Cerebellar nuclear complex (tissue), 1 donor: ENCODE measurements around the gene ZNF511.

ENCODE experiments used
- DNase-seq, 2 experiments: peaks; one replicate each; lab custom pipeline; 2025; lab: John Stamatoyannopoulos, UW

The ZNF511 gene

DNA sequence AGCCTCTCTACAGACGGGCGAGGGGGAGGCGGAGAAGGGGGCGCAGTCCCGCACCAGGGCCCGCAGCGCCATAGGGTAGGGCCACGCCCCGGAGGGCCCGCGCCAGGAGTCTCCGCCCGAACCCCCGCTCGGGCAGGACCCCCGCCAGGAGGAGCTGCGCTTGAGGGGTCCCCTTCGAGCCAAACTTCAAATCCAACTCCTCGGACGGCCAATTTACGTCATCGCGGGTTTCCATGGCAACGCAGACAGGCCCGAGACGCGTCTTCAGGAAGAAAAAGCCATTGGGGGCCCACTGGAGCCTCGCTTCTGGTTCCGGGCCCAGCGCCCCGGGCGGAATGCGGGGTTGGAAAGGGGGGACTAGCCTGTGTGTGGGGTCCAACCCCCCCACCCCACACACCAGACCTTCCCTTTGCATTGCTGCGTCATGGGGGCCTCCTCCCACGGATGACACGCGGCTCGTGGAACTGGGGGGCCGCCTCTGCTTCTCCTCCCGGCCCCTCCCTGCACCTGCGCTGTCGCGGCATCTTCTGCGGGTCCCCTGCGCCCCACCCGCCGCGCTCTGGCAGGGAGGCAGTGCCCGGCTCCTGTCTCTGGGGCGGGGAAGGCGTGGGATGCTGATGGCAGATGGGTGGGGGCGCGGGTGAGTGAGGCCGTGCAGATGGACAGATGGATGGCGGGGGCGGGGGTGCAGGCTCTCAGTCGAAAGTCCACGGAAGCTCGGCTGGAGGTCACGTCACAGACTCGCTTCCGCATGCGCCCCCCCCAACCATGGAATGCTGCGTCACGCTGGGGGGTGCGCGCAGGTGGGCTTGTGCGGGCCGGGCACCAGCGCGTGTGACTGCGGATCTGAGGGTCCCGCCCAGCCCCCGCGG is 26.8 kb downstream of the ZNF511 start:
- peak in 1 of 2 experiments; percentile 39 for DNase-seq

- no peak for DNase-seq
Observed at GRCh38 chr10:133336118-133336576, 27.4 kb downstream of the ZNF511 start.

- DNase-seq, result peak in 1 of 2 experiments; percentile 38
Observed at GRCh38 chr10:133336577-133337369, 28.1 kb downstream of the ZNF511 start, which contains the start of gene CALY. Gene CALY, minus strand, starts transcription at chr10:133336896. Its CDS starts 7,907 bp downstream, at chr10:133328989.

GRCh38 chr10:133337370-133337725 is 28.6 kb downstream of the ZNF511 start:
- DNase-seq, result no peak

GRCh38 chr10:133338080-133339071 is 29.7 kb downstream of the ZNF511 start:
- DNase-seq, result no peak

DNA sequence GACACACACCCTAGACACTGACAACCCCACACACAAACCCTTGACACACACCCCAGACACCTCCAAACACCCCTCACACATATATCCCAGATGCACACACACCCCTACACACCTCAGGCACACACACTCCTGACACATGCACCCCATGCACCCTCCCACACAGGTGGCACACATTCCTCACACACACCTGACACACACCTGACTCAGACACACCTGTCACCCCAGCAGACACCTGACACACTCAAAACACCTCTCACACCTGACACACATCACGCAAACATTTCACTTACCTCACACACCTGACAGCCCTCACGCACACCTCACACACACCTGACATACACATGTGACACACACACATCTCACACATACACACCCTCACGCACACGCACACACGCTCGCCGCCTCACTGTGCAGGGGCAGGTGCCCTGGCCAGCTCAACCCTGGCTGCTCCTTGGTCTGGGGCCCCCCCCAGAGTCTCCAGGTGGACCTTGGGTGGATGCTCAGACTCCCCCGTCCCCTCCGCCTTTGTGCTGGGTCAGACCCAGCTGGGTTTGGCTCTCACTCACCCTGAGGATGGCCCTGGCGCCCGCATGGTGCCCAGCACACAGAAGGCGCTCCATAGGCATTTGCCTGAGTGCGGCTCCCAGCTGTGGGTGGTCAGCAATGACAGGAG is 31.1 kb downstream of the ZNF511 start:
- no peak for DNase-seq

DNA sequence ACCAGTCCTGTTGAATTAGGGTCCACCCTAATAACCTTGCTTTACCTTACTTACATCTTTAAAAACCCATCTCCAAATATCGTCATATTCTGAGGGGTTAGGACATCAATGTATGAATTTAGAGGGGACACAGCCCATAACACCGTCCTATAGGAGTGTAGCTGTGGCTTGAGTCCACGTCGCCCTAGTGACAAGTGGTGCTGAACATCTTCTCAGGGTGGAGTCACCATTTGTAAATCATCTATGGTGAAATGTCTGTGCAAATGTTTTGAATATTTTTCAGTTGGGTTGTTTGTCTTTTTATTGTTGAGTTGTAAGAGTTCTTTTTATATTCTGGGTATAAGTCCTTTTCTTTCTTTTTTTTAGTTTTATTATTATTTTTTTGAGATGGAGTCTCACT is 33.3 kb downstream of the ZNF511 start:
- no peak for DNase-seq

- DNase-seq, result no peak
Observed at GRCh38 chr10:133342942-133343341, 34.2 kb downstream of the ZNF511 start.

GRCh38 chr10:133343558-133343957 is 34.8 kb downstream of the ZNF511 start:
- DNase-seq, result no peak

- no peak for DNase-seq
Observed at GRCh38 chr10:133344236-133344635, 35.5 kb downstream of the ZNF511 start.

DNA sequence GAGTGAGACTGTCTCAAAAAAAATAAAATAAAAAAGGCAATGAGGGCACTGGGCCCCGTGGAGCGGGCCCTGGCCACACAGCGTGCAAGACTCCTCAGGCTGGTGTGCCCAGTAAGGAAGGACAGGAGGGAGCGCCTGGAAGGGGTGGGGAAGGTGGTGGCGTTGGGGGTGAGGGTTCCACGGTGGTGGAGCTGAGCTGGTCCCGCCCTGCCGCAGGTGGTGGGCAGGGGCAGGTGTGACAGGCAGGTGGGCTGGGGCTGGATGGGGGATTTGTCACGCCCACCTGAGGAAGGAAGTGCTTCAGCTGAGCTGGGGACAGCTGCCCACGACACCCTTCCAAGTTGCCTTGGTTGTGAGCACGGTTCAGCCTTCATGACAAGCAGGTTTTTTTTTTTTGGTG is 37.7 kb downstream of the ZNF511 start:
- no peak for DNase-seq

DNA sequence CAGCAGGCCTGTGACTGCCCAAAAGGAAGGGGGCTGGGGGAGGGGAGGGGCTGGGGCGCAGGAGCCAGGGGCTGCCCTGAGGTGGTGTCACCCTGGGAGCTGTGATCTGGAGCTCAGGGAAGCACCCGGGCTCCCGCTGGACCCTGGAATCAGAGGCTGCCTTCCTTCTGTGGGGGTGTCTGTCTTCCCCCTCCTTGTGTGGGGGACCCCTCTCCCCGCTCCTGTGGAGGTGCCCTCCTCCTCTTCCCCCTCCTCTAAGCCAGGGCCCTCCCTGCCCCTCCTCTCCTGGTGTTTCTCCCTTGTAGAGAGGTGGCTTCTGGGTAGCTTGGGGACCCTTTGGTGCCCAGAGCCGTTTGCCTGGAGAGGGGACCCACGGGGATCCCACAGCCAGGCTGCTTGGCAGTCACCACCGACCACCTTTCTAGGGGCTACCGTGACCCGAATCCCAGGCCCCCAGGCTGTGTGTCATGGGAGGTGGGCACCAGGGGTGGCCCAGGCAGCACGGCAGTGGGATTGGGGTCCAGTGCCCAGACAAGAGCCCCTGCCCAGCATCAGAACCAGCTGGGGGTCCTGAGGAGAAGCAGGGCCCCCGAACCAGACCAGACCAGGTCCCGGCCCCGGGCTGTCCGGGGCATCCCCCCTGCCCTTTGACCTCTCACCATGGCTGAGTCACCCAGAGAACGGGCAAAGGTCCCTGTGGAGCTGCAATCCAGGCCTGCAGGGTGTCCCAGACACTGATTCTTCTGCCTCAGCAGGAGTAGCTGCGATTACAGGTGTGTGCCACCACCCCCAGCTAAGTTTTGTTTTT is 39.2 kb downstream of the ZNF511 start:
- no peak for DNase-seq

GRCh38 chr10:133349160-133349568 is 40.5 kb downstream of the ZNF511 start:
- no peak for DNase-seq

DNA sequence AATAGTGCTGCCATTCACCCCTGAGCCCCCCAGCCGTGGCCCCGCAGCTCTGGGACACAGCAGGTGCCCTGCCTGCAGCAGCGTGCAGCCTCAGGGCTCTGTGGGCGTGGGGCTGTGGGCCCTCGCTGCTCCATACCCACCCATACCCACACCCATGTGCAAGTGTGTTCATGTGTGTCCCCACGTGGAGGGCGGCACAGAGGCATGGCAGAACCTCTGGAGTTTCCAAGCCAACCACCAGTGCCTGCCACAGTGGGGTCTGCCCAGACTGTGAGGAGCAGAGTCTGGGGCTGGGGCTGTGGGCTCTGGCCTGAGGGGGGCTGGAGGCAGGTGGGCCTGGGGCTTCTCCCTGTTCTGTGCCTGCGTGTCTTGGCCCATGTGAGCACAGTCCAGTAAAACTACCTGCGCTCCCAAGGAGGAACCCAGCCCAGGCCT is 40.9 kb downstream of the ZNF511 start:
- DNase-seq, result no peak

- no peak for DNase-seq
Observed at GRCh38 chr10:133350283-133350949, 41.7 kb downstream of the ZNF511 start.

- no peak for DNase-seq
Observed at GRCh38 chr10:133350950-133351329, 42.2 kb downstream of the ZNF511 start.

GRCh38 chr10:133351408-133352318 is 42.9 kb downstream of the ZNF511 start:
- no peak for DNase-seq

DNA sequence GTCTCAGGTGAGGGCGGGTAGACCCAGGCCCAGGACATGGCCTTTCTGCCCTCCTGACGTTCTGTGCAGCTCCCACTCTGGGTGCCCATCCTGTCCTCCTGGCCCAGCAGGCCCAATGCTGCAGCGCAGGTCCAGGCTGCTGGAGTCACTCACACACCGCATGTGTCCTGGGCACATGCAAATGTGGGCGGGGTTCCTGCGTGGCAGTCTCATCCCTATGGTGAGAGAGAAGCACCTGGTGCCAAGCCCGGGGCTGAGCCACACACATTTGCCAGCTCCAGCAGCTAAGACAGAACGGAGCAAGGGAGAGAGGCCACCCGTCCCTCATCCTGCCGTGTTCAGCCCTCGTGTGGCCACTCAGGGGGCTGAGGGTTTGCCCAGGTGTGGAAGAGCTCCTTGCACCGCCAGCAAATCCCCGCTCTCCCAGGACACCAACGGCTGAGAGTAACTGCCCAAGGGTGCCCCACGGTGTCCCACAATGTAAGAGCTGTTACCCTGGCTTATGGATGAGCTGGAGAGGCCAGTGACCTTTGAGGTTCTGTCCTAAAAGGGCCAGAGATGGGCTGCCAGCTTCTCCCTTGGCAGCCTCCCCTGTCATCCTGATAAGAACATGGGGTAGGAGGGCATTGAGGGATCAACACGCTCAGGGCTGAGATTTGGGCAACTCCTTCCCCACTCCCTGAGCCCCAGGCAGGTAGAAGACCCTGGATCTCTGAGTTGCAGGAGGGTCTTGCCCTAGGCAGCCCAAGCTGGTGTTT is 44.7 kb downstream of the ZNF511 start:
- no peak for DNase-seq
